HG03064 (cell line): ENCODE results near the gene SEMA3A.

Source experiments
- ATAC-seq: cut with Tn5 transposase; IDR thresholded peaks from one replicate; pipeline ENCODE4 v1.9.1; 2021; ENCODE audit warnings: low read depth; ENCODE audit not compliant: unreplicated experiment

Gene SEMA3A

DNA sequence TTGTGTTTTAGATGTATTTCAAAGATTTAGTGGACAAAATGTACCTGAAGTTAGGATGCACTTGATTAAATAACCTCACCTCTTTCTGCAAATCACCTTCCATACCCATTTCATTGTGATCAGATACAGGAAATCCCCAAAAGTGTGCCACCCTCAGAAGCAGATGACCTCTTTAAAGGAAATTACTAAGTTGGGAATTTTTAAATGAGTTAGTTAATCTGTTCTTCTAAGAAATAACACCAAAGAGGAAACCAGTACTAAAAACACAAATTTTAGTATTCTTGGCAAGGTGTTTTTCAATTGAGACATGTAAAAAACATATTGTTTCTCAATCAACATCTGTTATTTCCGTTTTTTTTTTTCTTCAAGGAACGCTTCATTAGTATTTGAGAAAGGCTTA is 4.6 kb upstream of the SEMA3A start:
- no peak for ATAC-seq

DNA sequence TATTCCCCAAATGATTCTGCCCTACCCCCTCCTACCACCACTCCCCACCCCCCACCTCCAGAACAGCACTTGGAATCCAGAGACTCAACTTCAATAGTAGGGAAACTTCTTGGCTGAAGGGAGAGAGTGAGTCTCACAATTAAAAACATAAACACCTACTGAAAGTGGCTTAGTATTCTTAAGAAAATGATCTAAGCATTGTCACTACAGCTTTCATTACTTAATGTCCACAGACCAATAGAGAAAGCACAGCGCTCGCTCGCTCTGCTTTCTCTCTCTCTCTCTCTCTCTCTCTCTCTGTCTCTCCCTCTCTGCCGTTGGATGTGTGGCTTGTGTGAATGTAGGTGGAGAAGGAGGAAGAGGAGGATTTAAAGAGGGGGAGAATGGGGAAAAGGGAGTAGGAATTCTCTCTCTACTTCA is 1.5 kb upstream of the SEMA3A start:
- no peak for ATAC-seq

GRCh38 chr7:84195295-84196060 is 889 bp upstream of the SEMA3A start:
- ATAC-seq = no peak

- no peak for ATAC-seq
Measured at GRCh38 chr7:84193747-84194146, 842 bp downstream of the SEMA3A start.

DNA sequence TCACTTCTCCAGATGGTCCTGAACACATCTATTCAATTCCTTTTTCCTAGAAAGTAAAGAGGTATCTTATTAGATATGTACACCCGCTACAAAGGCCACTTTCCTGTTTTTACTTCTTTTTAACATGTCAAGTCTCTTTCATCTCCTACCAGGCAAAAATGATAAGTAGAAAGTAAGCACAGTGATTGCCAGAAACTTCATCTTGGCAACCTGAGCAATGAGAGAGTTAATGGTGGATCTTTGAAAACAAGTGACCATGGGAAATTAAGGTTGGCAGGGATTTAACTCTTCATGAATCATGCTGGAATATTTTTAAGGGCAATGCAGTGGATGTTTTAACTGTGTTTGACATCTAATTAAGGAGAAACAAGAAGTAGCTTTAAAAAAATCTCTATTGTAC is 2.7 kb downstream of the SEMA3A start:
- no peak for ATAC-seq

DNA sequence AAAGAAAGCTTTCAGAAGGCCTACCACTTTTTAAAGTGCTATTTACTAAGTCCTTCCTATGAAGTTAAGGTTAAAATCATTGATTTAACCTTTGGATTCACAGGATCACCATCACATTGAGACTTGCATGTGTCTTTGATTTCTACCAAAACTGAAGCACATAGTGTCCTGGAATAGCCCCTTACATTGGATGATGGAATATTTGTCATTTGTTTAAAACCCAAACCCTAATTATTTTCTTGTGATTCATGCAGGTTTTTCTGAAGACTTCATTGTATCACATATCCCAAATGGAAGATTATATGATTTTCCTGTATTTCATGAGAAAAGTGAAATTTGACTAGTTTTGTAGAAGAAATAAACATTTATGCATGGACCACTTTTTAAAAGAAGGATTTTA is 3.3 kb downstream of the SEMA3A start:
- ATAC-seq = no peak

DNA sequence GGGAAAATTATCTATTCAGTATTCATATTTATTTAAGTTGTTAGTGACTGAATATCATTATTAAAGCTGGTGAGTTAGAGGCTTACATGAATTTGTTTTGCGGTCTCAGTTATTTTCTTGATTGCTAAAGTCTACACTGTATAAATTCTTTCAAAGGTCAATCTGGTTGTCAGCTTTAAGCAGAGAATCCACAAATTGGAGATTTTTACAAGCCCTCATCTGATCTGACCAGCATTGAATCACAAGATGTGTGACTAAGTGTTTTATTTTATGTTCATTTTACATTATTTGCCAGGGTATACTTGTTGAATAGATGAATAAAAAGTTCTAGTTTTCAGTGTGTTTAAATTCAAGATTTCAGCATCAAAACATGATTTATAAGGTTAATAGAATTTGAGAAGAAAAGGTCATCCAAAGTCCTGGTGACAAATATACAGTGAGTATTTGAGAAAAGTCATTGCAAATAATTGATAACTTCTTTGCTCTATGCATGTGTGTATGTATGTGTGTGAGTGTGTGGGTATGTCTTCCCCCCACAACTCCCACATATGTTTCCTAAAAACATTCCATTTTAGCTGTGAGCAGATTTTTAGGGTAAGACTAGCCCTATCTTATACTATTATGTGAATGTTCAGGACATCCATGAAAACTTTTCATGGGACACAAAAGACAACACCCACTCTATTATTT is 4.4 kb downstream of the SEMA3A start:
- ATAC-seq = no peak

GRCh38 chr7:84188786-84189405 is 5.7 kb downstream of the SEMA3A start:
- no peak for ATAC-seq

GRCh38 chr7:84187813-84188510 is 6.6 kb downstream of the SEMA3A start:
- ATAC-seq = no peak

DNA sequence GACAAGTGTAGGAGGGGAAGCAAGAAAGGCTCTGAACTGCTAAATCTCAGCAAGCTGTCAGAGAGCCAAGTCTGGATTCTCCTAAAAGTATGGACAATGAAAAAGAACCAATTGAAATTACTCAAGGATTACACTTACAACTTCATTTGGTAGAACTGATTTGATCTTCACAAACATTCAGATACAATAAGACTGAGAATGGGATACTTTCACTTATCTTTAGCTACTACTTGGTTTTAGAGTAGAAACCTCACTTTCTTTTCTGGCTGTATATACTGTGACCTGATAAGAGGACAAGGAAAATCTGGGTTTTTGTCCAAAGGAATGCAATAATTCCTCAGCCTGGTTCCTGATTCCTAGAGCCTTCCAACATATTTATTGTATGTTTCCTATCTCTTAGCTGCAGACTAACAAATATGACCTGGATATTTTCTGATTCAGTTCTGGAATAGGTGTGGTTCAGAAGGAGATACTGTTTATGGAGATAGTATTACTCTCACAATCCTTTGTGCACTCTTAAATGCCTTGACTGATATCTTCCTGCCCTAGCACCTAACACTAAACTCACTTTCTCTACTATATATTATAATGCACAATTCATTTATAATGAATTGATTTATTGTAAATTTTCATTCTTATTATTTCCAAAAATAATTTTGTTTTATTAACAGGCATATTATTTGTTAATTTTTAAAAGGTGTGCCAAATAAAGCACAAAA is 7.3 kb downstream of the SEMA3A start:
- no peak for ATAC-seq

DNA sequence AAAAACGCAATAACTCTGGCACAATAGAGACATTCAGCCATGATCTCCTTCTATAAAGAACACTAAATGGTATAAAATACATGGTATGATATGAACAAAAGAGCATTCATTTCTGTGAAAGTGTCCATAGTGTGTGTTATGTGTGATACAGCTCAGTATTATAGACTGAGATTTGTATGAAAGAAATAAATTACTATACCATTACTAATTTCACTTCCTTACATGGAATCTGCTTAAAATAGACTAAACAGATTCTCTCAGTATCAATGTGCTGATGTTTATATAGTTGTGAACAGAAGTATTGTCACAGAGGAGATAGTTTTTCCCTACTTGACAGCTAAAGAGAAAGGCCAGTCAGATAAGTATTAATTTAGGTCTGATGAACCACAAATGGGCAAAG is 10.8 kb downstream of the SEMA3A start:
- ATAC-seq = no peak

DNA sequence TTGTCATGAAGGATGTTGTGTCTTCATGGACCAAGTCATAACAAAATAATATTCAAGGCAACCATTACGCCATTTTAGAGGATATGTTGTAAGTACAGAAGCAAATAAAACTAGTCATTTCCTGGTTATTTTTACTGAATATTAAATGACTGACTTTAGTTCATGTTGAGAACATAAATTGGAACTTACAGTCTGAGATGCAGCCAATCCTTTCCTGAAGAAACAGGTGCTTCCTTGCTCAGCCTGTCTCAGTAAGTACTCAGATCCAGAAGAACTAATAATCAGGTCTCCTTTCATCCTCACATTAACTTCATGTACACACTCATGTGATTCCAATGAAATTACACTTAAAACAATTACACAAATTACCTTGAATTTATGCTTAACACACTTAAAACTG is 12.3 kb downstream of the SEMA3A start:
- ATAC-seq = no peak

GRCh38 chr7:84181628-84182027 is 13.0 kb downstream of the SEMA3A start:
- no peak for ATAC-seq

- no peak for ATAC-seq
Measured at GRCh38 chr7:84177758-84178412, 16.7 kb downstream of the SEMA3A start.

DNA sequence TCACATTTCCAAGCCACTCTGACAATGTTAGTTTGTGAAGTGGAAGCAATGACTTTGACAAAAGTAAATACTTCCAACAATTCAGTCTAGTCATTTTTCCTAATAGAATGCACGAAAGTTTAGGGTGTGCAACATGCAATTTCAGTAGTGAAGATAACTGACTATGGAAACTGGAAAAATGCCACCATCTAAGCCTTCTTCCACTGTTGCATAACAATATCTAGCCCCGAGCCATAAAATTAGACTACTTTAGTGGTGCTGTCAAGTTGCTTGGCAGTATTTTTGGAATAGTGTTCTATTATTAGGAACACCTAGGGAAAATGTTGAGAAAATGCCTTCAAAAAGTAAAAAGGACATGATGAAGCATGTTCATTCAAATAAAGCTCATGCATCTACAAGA is 17.9 kb downstream of the SEMA3A start:
- no peak for ATAC-seq

DNA sequence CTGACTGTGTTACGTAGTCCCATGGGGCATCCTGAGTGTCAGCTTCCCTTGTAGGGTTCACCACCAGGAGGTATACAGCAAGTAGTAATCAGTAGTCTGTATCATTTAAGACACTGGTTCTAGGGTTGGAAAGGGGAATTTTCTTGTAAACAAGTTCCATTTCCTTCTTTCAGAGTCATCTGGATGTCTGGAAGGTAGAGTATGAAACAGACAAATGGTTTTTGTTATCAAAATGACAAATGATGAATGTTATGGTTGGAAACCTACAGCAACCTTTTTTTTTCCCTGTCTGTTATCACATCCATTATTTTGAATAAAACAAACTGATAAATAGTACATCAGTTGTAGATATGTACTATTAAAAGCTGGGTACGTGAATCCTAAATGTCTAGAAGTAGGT is 19.1 kb downstream of the SEMA3A start:
- no peak for ATAC-seq

- no peak for ATAC-seq
Measured at GRCh38 chr7:84170646-84171045, 23.9 kb downstream of the SEMA3A start.

GRCh38 chr7:84162584-84162983 is 32.0 kb downstream of the SEMA3A start:
- ATAC-seq = no peak

DNA sequence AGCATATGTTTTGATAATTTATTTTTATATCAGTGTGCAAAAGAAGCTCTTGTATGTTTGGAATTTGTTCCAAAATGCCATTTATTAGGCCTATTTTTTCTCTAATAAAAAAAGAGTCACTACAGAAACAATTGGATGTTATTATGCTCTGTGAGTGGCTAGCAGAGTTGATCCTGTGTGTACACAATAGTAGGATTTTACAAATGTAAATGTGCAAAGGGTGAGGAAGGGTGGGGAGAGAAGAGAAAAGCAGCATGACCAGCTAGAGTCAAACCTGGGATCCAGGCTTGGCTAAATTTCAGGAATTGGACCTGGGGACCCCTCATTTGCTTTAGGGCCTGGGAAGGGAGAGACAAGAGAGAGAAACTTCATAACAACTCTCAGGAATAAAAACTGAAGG is 32.5 kb downstream of the SEMA3A start:
- no peak for ATAC-seq

DNA sequence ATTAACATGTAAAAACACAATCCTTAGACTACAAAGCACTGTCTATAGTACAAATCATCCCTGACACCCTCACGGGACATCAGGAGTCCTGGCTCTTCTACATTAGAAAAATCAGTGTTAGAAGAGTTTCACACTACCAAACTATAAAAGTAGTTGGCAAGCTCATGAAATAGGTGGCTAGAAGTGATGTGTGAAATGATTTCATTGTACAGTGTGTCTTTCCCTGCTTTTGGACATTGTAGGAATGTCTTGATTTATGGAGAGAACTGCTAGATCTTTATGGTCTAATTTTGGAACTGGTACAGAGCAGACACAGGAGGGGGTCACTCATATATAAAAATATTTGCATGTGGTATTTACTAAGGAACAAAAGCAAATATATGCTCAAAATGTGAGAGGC is 33.2 kb downstream of the SEMA3A start:
- no peak for ATAC-seq
